Activated T-cell treated with anti-CD3 and anti-CD28 coated beads, Interleukin-2, amount 50 U/mL, for 72 hours (primary cell): ENCODE data around the gene BCCIP. TPM values are rescaled to one million over a fixed set of nuclear protein-coding genes. Genes with fewer than 3 reads are reported as not detected.

Source experiments
- ATAC-seq, 2 donors: fragments of 150-1000 bp; cut with Tn5 transposase; replicated peaks in 1 of 2; 2 replicates each; pipeline ENCODE4 v1.10.0; 2021; ENCODE audit warnings: moderate library complexity in 2 of 2, mild to moderate bottlenecking in 1 of 2
- DNase-seq, 2 donors: peaks; one replicate each; pipeline ENCODE4 v3.0.0; 2021 to 2022; ENCODE audit warnings: mixed read lengths in 1 of 2
- H3K27ac Mint-ChIP-seq: one replicate; pipeline ENCODE4 v1.8.0; 2022; ENCODE audit warnings: mild to moderate bottlenecking, moderate library complexity, mixed read lengths
- H3K27me3 Mint-ChIP-seq: one replicate; pipeline ENCODE4 v1.8.0; 2022; ENCODE audit warnings: low read depth, mixed read lengths
- H3K36me3 Mint-ChIP-seq, 2 donors: one replicate each; pipeline ENCODE4 v1.8.0; 2022; ENCODE audit warnings: mixed read lengths in 2 of 2, mild to moderate bottlenecking in 1 of 2; ENCODE audit not compliant: insufficient read depth in 2 of 2
- H3K4me1 Mint-ChIP-seq: one replicate; pipeline ENCODE4 v1.8.0; 2022; ENCODE audit warnings: low read depth, mixed read lengths
- H3K4me3 Mint-ChIP-seq, 2 donors: one replicate each; pipeline ENCODE4 v1.8.0; 2022; ENCODE audit warnings: mild to moderate bottlenecking in 2 of 2, mixed read lengths in 2 of 2, moderate library complexity in 2 of 2
- H3K9me3 Mint-ChIP-seq, 2 donors: one replicate each; pipeline ENCODE4 v1.8.0; 2022; ENCODE audit warnings: mixed read lengths in 2 of 2
- total RNA-seq, 2 donors: library from RNA; stranded (reverse); gene quantifications; one replicate each; pipeline ENCODE4 v1.2.3, GENCODE V29; 2022

Gene BCCIP
- 10 to 100 TPM; 56.8 to 72.6 TPM for total RNA-seq

- Mint-ChIP-seq H3K9me3 (no peaks in the 10 kb centered on the region), H3K4me3 (no peak within 1 kb of the TSS)
These were observed at the start of gene BCCIP, which contains the start of gene UROS for GRCh38 chr10:125822878-125823662. TSS of gene BCCIP (plus strand) at chr10:125823546. CDS start at chr10:125823558, 12 bp downstream. TSS of gene UROS (minus strand) at chr10:125823258. CDS start at chr10:125816499, 6,759 bp downstream.

GRCh38 chr10:125773687-125774543 lies 49.4 kb upstream of the BCCIP start:
- Mint-ChIP-seq H3K9me3 (no peaks in the 10 kb centered on the region), H3K36me3 (peaks cover 0 to 1% of the 10 kb centered on the region in 2 donors), H3K27ac (no peak overlapping the region), H3K27me3 (peaks cover 15% of the 10 kb centered on the region), H3K4me1 (no peaks in the 10 kb centered on the region), H3K4me3 (no peak overlapping the region)
- ATAC-seq: no peak
- DNase-seq: no peak

More at GRCh38 chr10:125822878-125823662, at the start of gene BCCIP, which contains the start of gene UROS:
- Mint-ChIP-seq H3K36me3 (peaks cover 2 to 14% of the 10 kb centered on the region in 2 donors), H3K27ac (peak within 1 kb of the TSS; percentile 48), H3K4me1 (peaks cover 27% of the 10 kb centered on the region), H3K27me3 (no peaks in the 10 kb centered on the region)
- ATAC-seq (peak; percentile 86 to 89), DNase-seq (peak; percentile 90 to 93)

- no peak for DNase-seq
- no peaks in the 10 kb centered on the region for H3K4me1 Mint-ChIP-seq
These were observed 48.7 kb upstream of the BCCIP start for GRCh38 chr10:125774581-125775191.

GRCh38 chr10:125775491-125776106 lies 47.7 kb upstream of the BCCIP start, which contains the start of gene MMP21:
TSS of gene MMP21 (minus strand) at chr10:125775821. CDS start at chr10:125775821, 0 bp downstream.
- peaks cover 15% of the 10 kb centered on the region for H3K27me3 Mint-ChIP-seq
- H3K4me1 Mint-ChIP-seq: no peaks in the 10 kb centered on the region
- H3K36me3 Mint-ChIP-seq: no peaks in the 10 kb centered on the region
- H3K27ac Mint-ChIP-seq: no peak within 1 kb of the TSS
- ATAC-seq: no peak
- H3K9me3 Mint-ChIP-seq: no peaks in the 10 kb centered on the region
- no peak for DNase-seq
- no peak within 1 kb of the TSS for H3K4me3 Mint-ChIP-seq

More at GRCh38 chr10:125774581-125775191, 48.7 kb upstream of the BCCIP start:
- H3K36me3 Mint-ChIP-seq: no peaks in the 10 kb centered on the region
- peaks cover 15% of the 10 kb centered on the region for H3K27me3 Mint-ChIP-seq
- no peaks in the 10 kb centered on the region for H3K9me3 Mint-ChIP-seq
- H3K4me3 Mint-ChIP-seq: no peak overlapping the region
- ATAC-seq: peak in 1 of 2 donors; percentile 11
- no peak overlapping the region for H3K27ac Mint-ChIP-seq

GRCh38 chr10:125777806-125778205 lies 45.5 kb upstream of the BCCIP start:
- Mint-ChIP-seq H3K4me1 (no peaks in the 10 kb centered on the region), H3K4me3 (no peak overlapping the region)

GRCh38 chr10:125778556-125778955 lies 44.8 kb upstream of the BCCIP start:
- no peak for DNase-seq

More at GRCh38 chr10:125777806-125778205, 45.5 kb upstream of the BCCIP start:
- ATAC-seq (no peak), DNase-seq (no peak)
- Mint-ChIP-seq H3K9me3 (no peaks in the 10 kb centered on the region), H3K27ac (no peak overlapping the region), H3K36me3 (no peaks in the 10 kb centered on the region), H3K27me3 (peaks cover 15% of the 10 kb centered on the region)

GRCh38 chr10:125779403-125780327 lies 43.7 kb upstream of the BCCIP start:
- Mint-ChIP-seq H3K36me3 (no peaks in the 10 kb centered on the region), H3K27ac (no peak overlapping the region), H3K4me1 (no peaks in the 10 kb centered on the region), H3K4me3 (no peak overlapping the region), H3K27me3 (peaks cover 8% of the 10 kb centered on the region), H3K9me3 (no peaks in the 10 kb centered on the region)
- DNase-seq: no peak
- no peak for ATAC-seq

More at GRCh38 chr10:125778556-125778955, 44.8 kb upstream of the BCCIP start:
- Mint-ChIP-seq H3K27ac (no peak overlapping the region), H3K27me3 (peaks cover 15% of the 10 kb centered on the region), H3K36me3 (no peaks in the 10 kb centered on the region), H3K4me3 (no peak overlapping the region), H3K4me1 (no peaks in the 10 kb centered on the region), H3K9me3 (no peaks in the 10 kb centered on the region)
- no peak for ATAC-seq

- H3K9me3 Mint-ChIP-seq: no peaks in the 10 kb centered on the region
- peaks cover 8% of the 10 kb centered on the region for H3K27me3 Mint-ChIP-seq
- DNase-seq (no peak), ATAC-seq (no peak)
- H3K4me3 Mint-ChIP-seq: no peak overlapping the region
- no peaks in the 10 kb centered on the region for H3K4me1 Mint-ChIP-seq
- no peak overlapping the region for H3K27ac Mint-ChIP-seq
- no peaks in the 10 kb centered on the region for H3K36me3 Mint-ChIP-seq
These were observed 42.0 kb upstream of the BCCIP start for GRCh38 chr10:125781374-125781773.

- Mint-ChIP-seq H3K4me3 (no peak overlapping the region), H3K4me1 (no peaks in the 10 kb centered on the region), H3K27me3 (peaks cover 8% of the 10 kb centered on the region), H3K27ac (no peak overlapping the region), H3K9me3 (no peaks in the 10 kb centered on the region), H3K36me3 (no peaks in the 10 kb centered on the region)
- no peak for ATAC-seq
- no peak for DNase-seq
These were observed 41.3 kb upstream of the BCCIP start for GRCh38 chr10:125782054-125782453.

GRCh38 chr10:125782616-125783015 lies 40.7 kb upstream of the BCCIP start:
- no peaks in the 10 kb centered on the region for H3K36me3 Mint-ChIP-seq
- no peak overlapping the region for H3K4me3 Mint-ChIP-seq
- H3K27me3 Mint-ChIP-seq: peaks cover 4% of the 10 kb centered on the region
- ATAC-seq (no peak), DNase-seq (no peak)
- no peaks in the 10 kb centered on the region for H3K4me1 Mint-ChIP-seq
- H3K9me3 Mint-ChIP-seq: no peaks in the 10 kb centered on the region
- H3K27ac Mint-ChIP-seq: no peak overlapping the region

- peaks cover 1% of the 10 kb centered on the region for H3K4me1 Mint-ChIP-seq
- H3K27ac Mint-ChIP-seq: no peak overlapping the region
- no peaks in the 10 kb centered on the region for H3K9me3 Mint-ChIP-seq
- no peak for ATAC-seq
- H3K4me3 Mint-ChIP-seq: no peak overlapping the region
- DNase-seq: no peak
- no peaks in the 10 kb centered on the region for H3K36me3 Mint-ChIP-seq
- no peaks in the 10 kb centered on the region for H3K27me3 Mint-ChIP-seq
These were observed 39.9 kb upstream of the BCCIP start for GRCh38 chr10:125783408-125783807.
